ENCODE measurements around the gene IFNGR1.

- TF ChIP-seq CTCF (IDR thresholded peaks at IDR 0.05) (no peak), POLR2A (IDR thresholded peaks at IDR 0.05) (peak; percentile 91 to 98), EP300 (IDR thresholded peaks at IDR 0.05) (no peak)
Measured at GRCh38 chr6:137218917-137219663, at the start of gene IFNGR1.
